VCaP (cell line): ENCODE measurements around the gene TXK.

Experiments
- H3K27ac ChIP-seq: fragments of 450-650 bp; 2 replicates; pipeline ENCODE4 v1.5.1; 2017
- TF ChIP-seq, protein P1 (sequence below): fragments of 450-650 bp; conservative IDR thresholded peaks from 2 replicates; pipeline ENCODE4 v1.5.1; 2017; ENCODE audit warnings: mild to moderate bottlenecking, moderate library complexity

The TXK gene

DNA sequence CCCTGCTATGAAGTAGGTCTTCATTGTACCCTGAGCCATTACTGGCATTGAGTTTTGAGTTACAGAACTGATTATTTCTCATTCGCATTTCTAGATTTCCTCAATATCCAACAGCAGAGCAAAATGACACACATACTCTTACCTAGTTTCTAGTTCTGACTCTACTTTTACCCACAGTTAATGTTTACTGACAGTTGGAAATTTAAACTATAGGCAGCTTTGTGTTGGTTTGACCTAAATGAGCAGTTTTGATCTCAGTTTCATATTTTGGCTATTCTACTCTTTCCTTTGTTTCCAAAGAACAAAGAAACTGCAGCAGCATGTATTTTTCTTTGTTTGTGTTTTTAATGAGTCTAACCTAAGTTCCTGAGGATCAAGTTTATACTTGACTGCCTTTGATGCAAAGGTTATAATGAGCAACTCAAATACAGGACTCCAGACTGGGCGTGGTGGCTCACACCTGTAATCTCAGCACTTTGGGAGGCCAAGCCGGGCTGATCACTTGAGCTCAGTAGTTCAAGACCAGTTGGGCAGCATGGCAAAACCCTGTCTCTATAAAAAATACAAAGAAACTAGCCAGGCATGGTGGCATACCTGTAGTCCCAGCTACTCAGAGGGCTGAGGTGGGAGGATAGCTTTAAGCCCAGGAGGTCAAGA lies 30.4 kb downstream of the TXK start:
- TF ChIP-seq, protein P1, sequence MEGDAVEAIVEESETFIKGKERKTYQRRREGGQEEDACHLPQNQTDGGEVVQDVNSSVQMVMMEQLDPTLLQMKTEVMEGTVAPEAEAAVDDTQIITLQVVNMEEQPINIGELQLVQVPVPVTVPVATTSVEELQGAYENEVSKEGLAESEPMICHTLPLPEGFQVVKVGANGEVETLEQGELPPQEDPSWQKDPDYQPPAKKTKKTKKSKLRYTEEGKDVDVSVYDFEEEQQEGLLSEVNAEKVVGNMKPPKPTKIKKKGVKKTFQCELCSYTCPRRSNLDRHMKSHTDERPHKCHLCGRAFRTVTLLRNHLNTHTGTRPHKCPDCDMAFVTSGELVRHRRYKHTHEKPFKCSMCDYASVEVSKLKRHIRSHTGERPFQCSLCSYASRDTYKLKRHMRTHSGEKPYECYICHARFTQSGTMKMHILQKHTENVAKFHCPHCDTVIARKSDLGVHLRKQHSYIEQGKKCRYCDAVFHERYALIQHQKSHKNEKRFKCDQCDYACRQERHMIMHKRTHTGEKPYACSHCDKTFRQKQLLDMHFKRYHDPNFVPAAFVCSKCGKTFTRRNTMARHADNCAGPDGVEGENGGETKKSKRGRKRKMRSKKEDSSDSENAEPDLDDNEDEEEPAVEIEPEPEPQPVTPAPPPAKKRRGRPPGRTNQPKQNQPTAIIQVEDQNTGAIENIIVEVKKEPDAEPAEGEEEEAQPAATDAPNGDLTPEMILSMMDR, result no peak
- H3K27ac ChIP-seq, result no peak overlapping the region

DNA sequence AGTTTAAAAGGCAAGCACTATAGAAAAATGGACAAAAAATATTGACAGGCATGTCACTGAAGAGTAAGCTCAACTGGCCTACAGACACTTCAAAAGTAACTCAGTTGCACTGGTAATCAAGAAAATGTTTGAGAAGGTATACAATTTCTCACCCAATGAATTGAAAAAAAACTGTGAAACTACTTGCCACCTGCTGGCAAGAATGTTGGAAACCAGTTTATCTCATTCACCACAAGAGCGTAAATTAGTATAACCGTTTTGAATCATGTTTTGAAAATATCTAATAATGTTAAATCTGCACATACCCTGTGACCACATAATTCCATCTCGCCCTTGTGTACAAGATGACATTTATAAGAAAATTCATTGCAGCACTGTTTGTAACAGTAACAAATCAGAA lies 31.7 kb downstream of the TXK start:
- TF ChIP-seq, protein P1, result peak; percentile 21
- H3K27ac ChIP-seq, result no peak overlapping the region

- no peak overlapping the region for H3K27ac ChIP-seq
Observed at GRCh38 chr4:48100256-48100655, 33.8 kb downstream of the TXK start.

DNA sequence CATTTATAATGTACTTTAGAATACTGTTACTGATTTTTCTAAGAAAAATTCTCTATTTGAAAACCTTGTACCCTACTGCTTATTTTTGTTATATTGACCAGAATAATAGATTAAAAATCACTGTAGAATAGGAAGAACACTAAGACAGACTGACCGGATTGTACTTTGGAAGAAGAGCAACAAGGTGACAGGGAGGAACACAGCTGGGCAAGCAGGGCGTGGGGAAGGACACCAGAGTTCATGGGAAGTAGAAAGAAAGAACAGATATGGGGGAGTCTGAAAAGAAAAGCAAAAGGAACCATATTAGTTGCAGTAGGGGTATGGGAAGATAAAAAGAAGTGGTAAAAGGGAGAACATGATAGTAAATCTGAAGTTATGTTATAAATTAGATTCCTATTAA lies 38.6 kb downstream of the TXK start:
- TF ChIP-seq, protein P1, result no peak
- no peak overlapping the region for H3K27ac ChIP-seq

More at GRCh38 chr4:48100256-48100655, 33.8 kb downstream of the TXK start:
- TF ChIP-seq, protein P1, result no peak

DNA sequence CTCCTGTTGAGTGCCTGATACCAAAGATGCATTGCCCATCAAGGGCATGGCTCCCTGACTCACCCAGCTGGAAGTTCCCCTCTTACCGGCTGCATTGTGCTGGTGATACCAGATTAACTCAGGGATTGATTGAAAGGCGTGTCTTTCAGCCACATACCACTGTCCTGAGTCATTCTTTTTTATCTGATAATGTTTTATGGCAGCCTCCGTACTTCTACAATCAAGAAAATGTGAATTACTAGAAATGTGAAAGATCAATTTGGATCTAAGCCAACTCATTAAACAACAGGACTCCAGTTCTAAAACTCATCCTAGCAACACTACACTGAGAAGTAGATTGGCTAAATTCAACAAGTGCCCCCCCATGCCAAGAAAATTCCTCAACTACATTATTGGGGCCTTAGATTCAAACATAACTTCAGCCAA lies 40.0 kb downstream of the TXK start:
- TF ChIP-seq, protein P1, result no peak
- no peak overlapping the region for H3K27ac ChIP-seq

- H3K27ac ChIP-seq, result no peak overlapping the region
- TF ChIP-seq, protein P1, result no peak
Observed at GRCh38 chr4:48090621-48091020, 43.4 kb downstream of the TXK start.

DNA sequence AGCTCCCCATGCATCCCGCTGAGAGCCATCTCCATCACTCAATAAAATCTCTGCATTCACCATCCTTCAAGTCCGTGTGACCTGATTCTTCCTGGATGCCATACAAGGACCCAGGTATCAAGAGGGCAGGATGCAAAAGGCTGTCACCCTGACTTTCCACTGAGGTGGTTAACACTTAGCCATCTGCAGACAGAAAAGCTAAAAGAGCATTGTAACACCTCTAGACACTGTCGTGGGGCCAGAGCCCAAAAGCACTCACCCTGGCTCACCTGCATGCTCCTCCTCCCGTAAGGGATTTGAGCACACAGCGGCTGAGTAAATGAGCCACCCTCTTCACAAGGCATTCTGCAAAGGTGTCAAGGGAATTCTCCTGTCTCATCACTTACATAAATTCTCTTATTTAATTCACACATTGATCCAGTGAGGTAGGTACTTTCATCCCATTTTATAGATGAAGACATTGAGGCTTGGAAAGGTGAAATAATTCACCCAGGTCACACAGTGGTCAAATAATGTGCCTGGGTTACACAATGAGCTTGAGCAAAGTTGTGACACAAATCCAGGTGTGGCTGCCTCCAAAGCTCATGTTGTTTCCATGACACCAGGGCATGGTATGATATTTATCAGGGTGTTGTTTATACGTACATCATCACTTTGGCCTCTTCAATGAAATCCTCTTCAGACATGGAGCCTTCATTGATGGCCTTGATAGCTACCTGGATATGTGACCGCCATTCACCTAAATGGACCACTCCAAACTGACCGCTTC lies 48.0 kb downstream of the TXK start:
- TF ChIP-seq, protein P1, result no peak
- no peak overlapping the region for H3K27ac ChIP-seq
